ENCODE results near the gene TIMM10.

TIMM10 gene

GRCh38 chr11:57552479-57552878 is 21.9 kb upstream of the TIMM10 start:
- no peak for TF ChIP-seq CTCF (IDR thresholded peaks at IDR 0.05; ENCODE audit: control extremely low read depth, extremely low read depth, low read depth, missing control alignments)
- ChIA-PET CTCF (interaction anchor here (1.2 to 2.9 kb wide), 3 partner anchors 16 to 89 kb away, joined by 3 to 10 read pairs (median 4); no protein-coding TSS in a partner anchor), POLR2A (no interaction called here)
- DNase-seq (ENCODE audit: extremely low spot score): no peak

GRCh38 chr11:57551941-57552340 is 21.4 kb upstream of the TIMM10 start:
- POLR2A ChIA-PET: no interaction called here
- TF ChIP-seq CTCF (IDR thresholded peaks at IDR 0.05; ENCODE audit: control extremely low read depth, extremely low read depth, low read depth, missing control alignments): no peak
- no peak for DNase-seq (ENCODE audit: extremely low spot score)
- CTCF ChIA-PET: interaction anchor here (1.2 to 2.9 kb wide), 4 partner anchors 17 to 89 kb away, joined by 3 to 10 read pairs (median 5); no protein-coding TSS in a partner anchor

- CTCF ChIA-PET: interaction anchor here (0.9 to 5.7 kb wide), 7 partner anchors 16 to 203 kb away, joined by 3 to 40 read pairs (median 5); partner anchors contain the start of gene UBE2L6
- no peak for TF ChIP-seq CTCF (IDR thresholded peaks at IDR 0.05; ENCODE audit: control extremely low read depth, extremely low read depth, low read depth, missing control alignments)
- no peak for DNase-seq (ENCODE audit: extremely low spot score)
- POLR2A ChIA-PET: no interaction called here
Measured at GRCh38 chr11:57549983-57550382, 19.4 kb upstream of the TIMM10 start.

GRCh38 chr11:57547854-57548377 is 17.4 kb upstream of the TIMM10 start:
- ChIA-PET POLR2A (interaction anchor here (0.5 kb wide), 1 partner anchor 42 kb away, joined by 3 read pairs; no protein-coding TSS in a partner anchor), CTCF (interaction anchor here (0.8 to 5.7 kb wide), 12 partner anchors 10 to 117 kb away, joined by 3 to 40 read pairs (median 9); partner anchors contain the start of genes SMTNL1, TIMM10 and UBE2L6)
- DNase-seq (ENCODE audit: extremely low spot score): peak; percentile 78
- TF ChIP-seq CTCF (IDR thresholded peaks at IDR 0.05; ENCODE audit: control extremely low read depth, extremely low read depth, low read depth, missing control alignments): no peak

GRCh38 chr11:57546869-57547475 is 16.4 kb upstream of the TIMM10 start:
- peak; percentile 73 for DNase-seq (ENCODE audit: extremely low spot score)
- no peak for TF ChIP-seq CTCF (IDR thresholded peaks at IDR 0.05; ENCODE audit: control extremely low read depth, extremely low read depth, low read depth, missing control alignments)
- CTCF ChIA-PET: interaction anchor here (0.8 to 5.7 kb wide), 14 partner anchors 11 to 199 kb away, joined by 3 to 40 read pairs (median 8); partner anchors contain the start of genes SMTNL1, TIMM10 and UBE2L6
- POLR2A ChIA-PET: interaction anchor here (0.5 to 0.6 kb wide), 3 partner anchors 18 to 156 kb away, joined by 3 to 4 read pairs (median 3); no protein-coding TSS in a partner anchor

GRCh38 chr11:57546451-57546850 is 15.9 kb upstream of the TIMM10 start:
- ChIA-PET CTCF (interaction anchor here (0.8 to 5.7 kb wide), 11 partner anchors 11 to 198 kb away, joined by 3 to 40 read pairs (median 8); partner anchors contain the start of genes SMTNL1, TIMM10 and UBE2L6), POLR2A (interaction anchor here (0.6 kb wide), 2 partner anchors 19 to 157 kb away, joined by 3 to 4 read pairs; no protein-coding TSS in a partner anchor)
- no peak for DNase-seq (ENCODE audit: extremely low spot score)
- TF ChIP-seq CTCF (IDR thresholded peaks at IDR 0.05; ENCODE audit: control extremely low read depth, extremely low read depth, low read depth, missing control alignments): no peak

All from GM10248 (cell line).